SIG-M5 treated with dmso at 0.1 percent for 504 hours (cell line): ENCODE measurements around the gene CPA3.
A peak's percentile ranks its signal among the peaks of the same experiment; 100 is the strongest.

Source experiments
- DNase-seq: peaks from one replicate; lab custom pipeline; 2025; ENCODE audit not compliant: unreplicated experiment; lab: John Stamatoyannopoulos, UW

CPA3 gene

DNA sequence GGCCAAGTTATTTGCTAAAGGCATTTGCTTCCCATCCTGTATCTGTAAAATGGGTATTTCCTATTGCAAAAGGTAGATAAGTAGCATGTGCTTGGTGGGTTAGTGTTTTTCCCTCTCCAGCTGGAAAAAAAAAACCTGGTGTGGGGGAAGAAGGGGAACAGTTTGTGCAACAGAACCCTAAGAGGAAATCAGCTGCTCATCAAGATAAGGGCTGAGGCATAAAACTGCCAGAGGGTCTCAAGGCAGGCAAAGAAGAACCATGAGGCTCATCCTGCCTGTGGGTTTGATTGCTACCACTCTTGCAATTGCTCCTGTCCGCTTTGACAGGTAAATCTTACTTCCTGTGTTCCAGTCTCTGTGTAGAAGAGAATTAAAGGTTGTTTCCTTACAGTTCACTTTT is at the start of gene CPA3:
CPA3 (plus strand) TSS at position 248 of the 400 bp plus-strand sequence; CDS start at position 260, 12 bp downstream.
- DNase-seq, result no peak

GRCh38 chr3:148815316-148816110 is 49.6 kb upstream of the CPA3 start:
- DNase-seq, result no peak

DNA sequence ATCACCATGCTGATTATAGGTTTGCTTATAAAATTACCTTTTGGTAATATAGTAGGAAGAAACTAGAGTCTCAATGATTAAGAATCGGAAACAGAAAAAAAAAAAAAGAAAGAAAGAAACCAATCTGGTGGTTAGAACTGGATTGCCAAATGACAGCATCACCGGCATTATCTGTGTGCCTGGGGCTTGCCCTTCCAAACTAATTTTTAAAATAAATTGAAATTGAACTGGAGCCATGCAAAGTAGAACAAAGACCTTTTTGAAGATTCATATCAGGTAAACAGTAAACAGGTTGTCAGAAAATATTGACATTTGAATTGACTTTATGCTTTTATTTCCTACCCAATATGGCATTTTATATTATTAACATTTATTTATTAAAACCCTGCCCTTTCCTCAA is 48.7 kb upstream of the CPA3 start:
- no peak for DNase-seq

DNA sequence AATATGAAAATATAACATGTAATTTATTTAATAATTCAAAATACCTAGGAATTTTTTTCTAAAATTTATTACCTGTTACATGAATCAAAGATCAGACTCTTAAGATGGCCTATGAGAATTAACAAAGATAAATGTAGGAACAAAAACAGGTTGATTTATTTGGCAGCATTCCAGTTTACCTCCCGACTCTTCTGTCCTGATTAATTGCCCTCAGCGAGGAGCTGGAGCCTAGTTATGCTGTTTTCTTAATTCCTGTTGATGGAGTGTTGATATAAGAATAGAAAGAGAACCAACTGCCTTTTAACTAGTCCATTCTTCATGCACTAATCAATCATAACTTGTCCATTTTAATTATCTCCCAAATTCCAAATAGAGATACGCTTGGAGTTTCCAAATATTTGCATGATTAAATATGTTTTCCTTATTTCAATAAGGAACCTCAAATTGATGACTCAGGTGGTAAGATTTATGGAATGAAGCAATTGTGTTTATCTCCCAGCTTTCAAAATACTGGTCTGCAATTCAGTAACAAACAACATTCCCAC is 48.0 kb upstream of the CPA3 start:
- DNase-seq, result no peak

DNA sequence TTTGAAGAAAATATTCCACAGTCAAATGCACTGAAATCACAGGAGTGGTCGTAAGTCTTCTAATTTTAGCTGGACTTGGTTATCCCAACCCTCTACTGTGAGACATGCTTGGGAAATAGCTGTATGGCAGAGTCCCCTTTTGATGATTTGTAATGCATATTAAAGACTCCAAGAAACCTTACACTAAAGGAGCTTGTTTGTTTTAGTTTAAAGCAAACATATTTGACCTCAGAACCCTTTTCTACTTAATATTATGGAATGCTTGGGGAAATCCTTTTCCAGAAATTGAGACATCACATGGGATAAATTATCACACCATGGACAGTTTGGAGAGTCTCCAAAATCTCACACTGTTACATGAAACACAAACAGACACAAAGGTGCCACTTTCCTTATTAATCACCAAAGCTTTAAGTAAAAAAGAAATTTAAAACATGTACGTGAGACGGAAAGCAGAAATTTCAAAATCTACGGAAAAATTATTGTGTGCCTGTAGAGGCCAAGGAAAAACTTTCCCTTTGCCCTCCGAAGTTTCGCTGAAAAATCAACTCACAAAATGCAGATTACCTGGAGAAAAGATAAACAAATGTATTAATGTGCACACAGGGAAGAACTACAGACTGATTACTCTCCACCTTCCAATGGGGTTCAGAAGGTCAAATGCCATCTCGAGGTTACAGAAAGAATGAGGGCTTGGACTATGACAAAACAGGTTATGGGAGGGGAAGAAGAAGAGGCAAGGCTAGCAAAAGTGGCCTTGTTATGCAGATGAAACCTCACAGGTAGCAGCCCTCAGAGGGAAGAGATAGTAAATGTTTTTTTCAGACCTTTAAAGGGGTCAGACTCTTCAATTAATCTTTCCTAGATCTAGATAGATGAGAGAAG is 44.5 kb upstream of the CPA3 start:
- peak; percentile 9 for DNase-seq

- DNase-seq, result no peak
Observed at GRCh38 chr3:148823026-148823425, 42.1 kb upstream of the CPA3 start.

DNA sequence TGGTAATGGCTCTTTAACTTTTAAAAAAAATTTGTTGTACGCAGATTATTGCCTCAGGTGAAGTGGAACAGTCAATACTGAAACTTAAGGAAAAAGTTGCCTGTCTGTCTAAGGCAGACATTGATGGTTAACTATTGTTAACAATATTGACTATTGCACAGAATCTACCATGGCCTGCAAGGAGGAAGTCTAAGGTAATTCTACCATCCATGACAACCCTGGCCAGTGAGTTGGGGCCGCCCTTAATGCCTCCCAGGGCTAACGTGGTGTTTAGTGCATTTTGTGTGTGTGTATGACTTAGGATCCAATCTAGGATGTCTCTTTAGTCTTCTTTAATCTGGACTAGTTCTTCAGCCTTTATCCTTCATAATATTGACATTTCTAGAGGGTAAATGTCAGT is 39.6 kb upstream of the CPA3 start:
- DNase-seq, result no peak

- DNase-seq, result no peak
Observed at GRCh38 chr3:148827585-148827984, 37.5 kb upstream of the CPA3 start, which contains the start of gene CPB1. CPB1 (plus strand) TSS chr3:148827811; CDS start chr3:148827824, 13 bp downstream.

DNA sequence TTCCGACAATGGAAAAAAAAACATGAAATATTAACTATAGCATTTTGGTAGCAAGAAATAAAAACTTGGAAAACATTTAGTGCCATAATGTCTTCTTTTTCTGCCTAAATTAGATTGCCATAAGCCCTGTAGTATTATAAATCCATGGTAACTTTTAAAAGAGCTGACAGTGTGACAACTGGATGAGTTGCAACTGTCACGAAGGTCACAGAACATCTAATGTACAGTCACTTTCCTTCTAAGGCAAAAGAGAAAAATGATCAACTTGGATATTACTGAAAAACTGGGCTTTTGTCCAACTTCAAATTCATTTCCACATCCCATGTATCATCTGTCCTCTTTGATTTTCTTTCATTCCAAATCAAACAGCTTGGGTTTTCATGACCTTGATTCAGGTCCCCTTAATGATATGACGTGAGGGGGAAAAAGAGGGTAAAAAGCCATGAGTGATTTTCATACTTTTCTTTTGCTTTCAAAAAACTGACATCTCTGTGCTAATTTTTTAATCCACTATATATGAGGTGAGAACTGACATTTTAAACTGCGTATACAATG is 36.9 kb upstream of the CPA3 start:
- no peak for DNase-seq

GRCh38 chr3:148829926-148830325 is 35.2 kb upstream of the CPA3 start:
- DNase-seq, result no peak

DNA sequence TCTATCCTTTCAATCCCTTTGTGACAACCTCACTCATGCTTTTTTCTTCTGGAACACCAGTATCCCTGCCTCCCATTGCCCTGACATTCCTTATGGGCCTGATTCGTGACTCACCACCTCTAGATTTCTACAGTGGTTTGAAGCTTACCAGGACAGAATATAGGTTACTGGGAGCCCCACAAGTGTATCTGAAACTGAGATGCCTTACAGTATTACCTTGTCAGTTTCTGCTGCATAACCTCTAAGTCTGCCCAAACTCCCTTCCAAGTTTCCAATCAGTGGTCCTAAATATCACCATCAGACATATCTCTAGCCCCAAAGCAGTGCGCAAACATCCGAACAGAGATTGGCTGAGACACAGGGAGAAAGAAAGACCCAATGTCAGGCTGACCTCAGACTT is 31.9 kb upstream of the CPA3 start:
- no peak for DNase-seq

DNA sequence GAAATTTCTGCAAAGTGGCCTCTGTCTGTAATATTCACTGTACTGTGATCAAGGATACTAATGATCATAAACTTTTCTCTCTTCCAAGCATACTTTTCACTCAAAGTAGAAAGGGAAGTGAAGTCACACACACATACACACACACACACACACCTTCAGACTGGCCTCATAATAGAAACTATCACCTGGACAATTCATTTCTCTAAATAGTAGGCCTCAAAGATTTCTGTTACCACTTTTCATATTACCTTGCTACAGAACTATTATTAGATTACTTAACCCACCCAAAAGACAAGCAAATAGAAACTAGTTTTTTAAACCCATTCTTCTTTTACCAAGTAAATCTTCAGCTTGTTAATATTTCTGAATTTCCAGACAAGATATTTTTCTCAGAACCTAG is 25.3 kb upstream of the CPA3 start:
- DNase-seq, result no peak

- no peak for DNase-seq
Observed at GRCh38 chr3:148840451-148840850, 24.6 kb upstream of the CPA3 start.

- no peak for DNase-seq
Observed at GRCh38 chr3:148845756-148846395, 19.2 kb upstream of the CPA3 start.

DNA sequence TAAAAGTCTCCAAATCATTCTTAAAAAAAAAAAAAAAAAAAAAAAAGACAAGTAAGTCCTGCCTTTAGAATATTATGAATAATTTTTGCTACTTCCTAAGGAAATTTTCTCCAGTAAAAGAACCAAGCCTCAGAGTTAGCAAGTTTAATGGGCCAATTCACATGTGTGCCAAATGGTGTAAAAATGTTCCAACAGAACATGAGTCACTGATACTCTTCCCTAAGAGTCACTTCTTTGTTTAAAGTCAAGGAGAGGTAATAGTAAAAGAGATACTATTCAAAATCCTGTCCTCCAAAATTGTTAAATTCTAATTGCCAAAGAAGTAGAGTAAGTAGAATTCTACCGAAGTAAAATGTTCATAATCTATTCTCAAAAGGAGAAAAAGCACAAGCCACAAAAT is 17.7 kb upstream of the CPA3 start:
- no peak for DNase-seq

GRCh38 chr3:148848410-148848809 is 16.7 kb upstream of the CPA3 start:
- no peak for DNase-seq

DNA sequence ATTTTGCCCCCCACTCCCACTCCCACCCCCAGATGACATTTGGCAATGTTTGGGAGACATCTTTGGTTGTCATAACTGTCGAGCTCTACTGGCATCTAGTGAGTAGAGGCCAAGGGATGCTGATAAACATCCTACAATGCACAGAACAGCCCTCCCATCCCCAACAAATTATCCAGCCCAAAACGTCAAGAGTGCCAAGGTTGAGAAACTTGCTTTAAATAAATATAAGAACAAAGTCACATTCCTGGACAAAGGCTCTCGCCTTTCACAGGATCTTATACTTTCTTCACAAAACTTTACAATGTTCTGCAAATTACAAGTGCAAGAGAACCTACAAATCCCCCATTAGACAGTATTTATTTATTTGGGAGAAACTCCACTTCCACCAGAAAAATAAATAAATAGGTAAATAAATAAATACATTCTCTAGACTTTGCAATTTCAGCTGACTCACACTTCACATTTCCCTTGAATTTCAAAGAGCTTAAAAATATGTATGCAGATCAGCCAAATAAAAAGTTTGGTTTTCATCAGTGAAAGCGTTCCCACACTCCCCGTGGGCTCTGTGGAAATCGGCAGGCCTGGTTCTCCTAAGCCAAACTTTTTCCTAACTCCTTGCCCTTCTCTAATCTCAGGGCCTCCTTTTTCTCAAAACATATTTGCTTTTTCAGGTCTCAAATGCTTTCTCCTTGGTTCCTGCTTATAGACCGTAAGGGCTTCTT is 12.7 kb upstream of the CPA3 start:
- no peak for DNase-seq

GRCh38 chr3:148853076-148853475 is 12.0 kb upstream of the CPA3 start:
- no peak for DNase-seq

GRCh38 chr3:148854061-148854460 is 11.0 kb upstream of the CPA3 start:
- DNase-seq, result no peak

- no peak for DNase-seq
Observed at GRCh38 chr3:148856384-148856783, 8.7 kb upstream of the CPA3 start.
